GM19025 (cell line): ENCODE measurements around the gene MRPL2.
A peak's percentile ranks its signal among the peaks of the same experiment; 100 is the strongest.

Experiments
- ATAC-seq: cut with Tn5 transposase; IDR thresholded peaks from one replicate; pipeline ENCODE4 v1.9.1; 2021; ENCODE audit warnings: mild to moderate bottlenecking, low read depth, moderate library complexity; ENCODE audit not compliant: unreplicated experiment

MRPL2 gene

GRCh38 chr6:43059168-43060033 lies at the start of gene MRPL2, which contains the start of gene KLC4:
Gene MRPL2, minus strand, starts transcription at chr6:43059434. Its CDS starts 53 bp downstream, at chr6:43059381.
Gene KLC4, plus strand, starts transcription at chr6:43059631. Its CDS starts 1,705 bp downstream, at chr6:43061336.
- peak; percentile 84 for ATAC-seq

- no peak for ATAC-seq
Measured at GRCh38 chr6:43107344-43108062, 48.3 kb upstream of the MRPL2 start.

- no peak for ATAC-seq
Measured at GRCh38 chr6:43105538-43106222, 46.4 kb upstream of the MRPL2 start.

GRCh38 chr6:43103253-43103876 lies 44.1 kb upstream of the MRPL2 start:
- no peak for ATAC-seq

- ATAC-seq: no peak
Measured at GRCh38 chr6:43101497-43101896, 42.3 kb upstream of the MRPL2 start.

GRCh38 chr6:43097502-43097901 lies 38.3 kb upstream of the MRPL2 start:
- ATAC-seq: no peak

GRCh38 chr6:43097098-43097489 lies 37.9 kb upstream of the MRPL2 start:
- no peak for ATAC-seq

GRCh38 chr6:43096451-43097097 lies 37.3 kb upstream of the MRPL2 start:
- ATAC-seq: no peak

- ATAC-seq: no peak
Measured at GRCh38 chr6:43095939-43096338, 36.7 kb upstream of the MRPL2 start.

- no peak for ATAC-seq
Measured at GRCh38 chr6:43093436-43094289, 34.4 kb upstream of the MRPL2 start.

GRCh38 chr6:43092635-43093034 lies 33.4 kb upstream of the MRPL2 start:
- ATAC-seq: no peak

GRCh38 chr6:43091436-43091991 lies 32.3 kb upstream of the MRPL2 start:
- no peak for ATAC-seq

GRCh38 chr6:43091020-43091419 lies 31.8 kb upstream of the MRPL2 start:
- no peak for ATAC-seq

- ATAC-seq: no peak
Measured at GRCh38 chr6:43090559-43090956, 31.3 kb upstream of the MRPL2 start.

- no peak for ATAC-seq
Measured at GRCh38 chr6:43089874-43090558, 30.8 kb upstream of the MRPL2 start.

- ATAC-seq: no peak
Measured at GRCh38 chr6:43089467-43089866, 30.2 kb upstream of the MRPL2 start.

GRCh38 chr6:43088654-43089056 lies 29.4 kb upstream of the MRPL2 start:
- ATAC-seq: no peak

GRCh38 chr6:43086022-43086658 lies 26.9 kb upstream of the MRPL2 start:
- ATAC-seq: no peak
